Activated T-helper 1 cell treated with anti-CD3 and anti-CD28 coated beads, Interleukin-2, amount 50 U/mL, for 16 hours (primary cell): Measurements from ENCODE around the gene ANKRD39.

Experiments
- DNase-seq, 2 donors: peaks; one replicate each; pipeline ENCODE4 v3.0.0-alpha.2; 2020; ENCODE audit warnings: low read depth in 1 of 2, low spot score in 1 of 2

ANKRD39 gene

GRCh38 chr2:96888072-96889011 is 30.5 kb upstream of the ANKRD39 start:
- DNase-seq, result no peak

- DNase-seq, result no peak
Observed at GRCh38 chr2:96887493-96888012, 29.7 kb upstream of the ANKRD39 start.

- DNase-seq, result no peak
Observed at GRCh38 chr2:96885432-96886347, 27.9 kb upstream of the ANKRD39 start.

GRCh38 chr2:96884299-96885094 is 26.7 kb upstream of the ANKRD39 start:
- no peak for DNase-seq

GRCh38 chr2:96883306-96883705 is 25.5 kb upstream of the ANKRD39 start:
- no peak for DNase-seq

GRCh38 chr2:96882906-96883305 is 25.1 kb upstream of the ANKRD39 start:
- DNase-seq, result no peak

GRCh38 chr2:96882230-96882629 is 24.4 kb upstream of the ANKRD39 start:
- no peak for DNase-seq

- no peak for DNase-seq
Observed at GRCh38 chr2:96881349-96882195, 23.8 kb upstream of the ANKRD39 start.

- DNase-seq, result no peak
Observed at GRCh38 chr2:96880891-96881273, 23.1 kb upstream of the ANKRD39 start.

GRCh38 chr2:96879545-96880040 is 21.8 kb upstream of the ANKRD39 start:
- DNase-seq, result no peak

- no peak for DNase-seq
Observed at GRCh38 chr2:96878796-96879544, 21.2 kb upstream of the ANKRD39 start.

GRCh38 chr2:96878171-96878570 is 20.4 kb upstream of the ANKRD39 start:
- no peak for DNase-seq

- DNase-seq, result no peak
Observed at GRCh38 chr2:96877631-96878092, 19.8 kb upstream of the ANKRD39 start.

GRCh38 chr2:96877042-96877451 is 19.2 kb upstream of the ANKRD39 start:
- DNase-seq, result no peak

GRCh38 chr2:96876269-96877041 is 18.6 kb upstream of the ANKRD39 start:
- DNase-seq, result no peak

- no peak for DNase-seq
Observed at GRCh38 chr2:96875498-96876268, 17.9 kb upstream of the ANKRD39 start.

GRCh38 chr2:96874198-96874831 is 16.5 kb upstream of the ANKRD39 start:
- DNase-seq, result no peak
